ENCODE data around the gene ABHD6.
"Not testable (repeated sequence)": the region's sequence is repeated elsewhere in the genome, so short reads cannot be mapped to it uniquely, and the experiment has no call there.

Gene ABHD6

DNA sequence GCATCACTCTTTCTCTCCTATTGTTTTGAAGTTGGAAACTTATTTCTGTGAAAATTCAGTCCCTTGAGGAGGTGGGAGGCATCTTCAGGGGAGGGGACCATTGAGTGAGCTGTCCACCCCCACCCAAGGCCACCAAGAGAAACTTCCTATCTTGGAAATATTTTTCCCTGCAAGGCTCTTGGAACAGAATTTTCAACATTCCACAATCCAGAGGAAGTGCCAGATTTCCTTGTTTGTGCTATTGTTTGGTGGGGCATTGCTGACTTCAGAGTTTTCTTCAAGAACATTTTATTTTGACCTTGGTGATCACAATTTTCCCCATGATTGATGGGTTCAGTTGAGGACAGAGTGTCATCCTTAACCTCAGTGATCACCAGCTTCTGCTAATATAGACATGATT lies 38.8 kb upstream of the ABHD6 start:
- no peak overlapping the region for H3K4me3 ChIP-seq (ENCODE audit: low read depth, low read length)
- TF ChIP-seq, protein P1, sequence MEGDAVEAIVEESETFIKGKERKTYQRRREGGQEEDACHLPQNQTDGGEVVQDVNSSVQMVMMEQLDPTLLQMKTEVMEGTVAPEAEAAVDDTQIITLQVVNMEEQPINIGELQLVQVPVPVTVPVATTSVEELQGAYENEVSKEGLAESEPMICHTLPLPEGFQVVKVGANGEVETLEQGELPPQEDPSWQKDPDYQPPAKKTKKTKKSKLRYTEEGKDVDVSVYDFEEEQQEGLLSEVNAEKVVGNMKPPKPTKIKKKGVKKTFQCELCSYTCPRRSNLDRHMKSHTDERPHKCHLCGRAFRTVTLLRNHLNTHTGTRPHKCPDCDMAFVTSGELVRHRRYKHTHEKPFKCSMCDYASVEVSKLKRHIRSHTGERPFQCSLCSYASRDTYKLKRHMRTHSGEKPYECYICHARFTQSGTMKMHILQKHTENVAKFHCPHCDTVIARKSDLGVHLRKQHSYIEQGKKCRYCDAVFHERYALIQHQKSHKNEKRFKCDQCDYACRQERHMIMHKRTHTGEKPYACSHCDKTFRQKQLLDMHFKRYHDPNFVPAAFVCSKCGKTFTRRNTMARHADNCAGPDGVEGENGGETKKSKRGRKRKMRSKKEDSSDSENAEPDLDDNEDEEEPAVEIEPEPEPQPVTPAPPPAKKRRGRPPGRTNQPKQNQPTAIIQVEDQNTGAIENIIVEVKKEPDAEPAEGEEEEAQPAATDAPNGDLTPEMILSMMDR (IDR thresholded peaks at IDR 0.05; ENCODE audit: low read depth, low read length), result no peak
- TF ChIP-seq POLR2A (IDR thresholded peaks at IDR 0.05; ENCODE audit: extremely low read depth, insufficient read length), result no peak
- TF ChIP-seq MYC (IDR thresholded peaks at IDR 0.05; ENCODE audit: low read depth, low read length), result no peak
- TF ChIP-seq, protein P2, sequence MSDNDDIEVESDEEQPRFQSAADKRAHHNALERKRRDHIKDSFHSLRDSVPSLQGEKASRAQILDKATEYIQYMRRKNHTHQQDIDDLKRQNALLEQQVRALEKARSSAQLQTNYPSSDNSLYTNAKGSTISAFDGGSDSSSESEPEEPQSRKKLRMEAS (IDR thresholded peaks at IDR 0.05; ENCODE audit: low read depth, low read length), result no peak
- no peak for DNase-seq (ENCODE audit: low read depth)

DNA sequence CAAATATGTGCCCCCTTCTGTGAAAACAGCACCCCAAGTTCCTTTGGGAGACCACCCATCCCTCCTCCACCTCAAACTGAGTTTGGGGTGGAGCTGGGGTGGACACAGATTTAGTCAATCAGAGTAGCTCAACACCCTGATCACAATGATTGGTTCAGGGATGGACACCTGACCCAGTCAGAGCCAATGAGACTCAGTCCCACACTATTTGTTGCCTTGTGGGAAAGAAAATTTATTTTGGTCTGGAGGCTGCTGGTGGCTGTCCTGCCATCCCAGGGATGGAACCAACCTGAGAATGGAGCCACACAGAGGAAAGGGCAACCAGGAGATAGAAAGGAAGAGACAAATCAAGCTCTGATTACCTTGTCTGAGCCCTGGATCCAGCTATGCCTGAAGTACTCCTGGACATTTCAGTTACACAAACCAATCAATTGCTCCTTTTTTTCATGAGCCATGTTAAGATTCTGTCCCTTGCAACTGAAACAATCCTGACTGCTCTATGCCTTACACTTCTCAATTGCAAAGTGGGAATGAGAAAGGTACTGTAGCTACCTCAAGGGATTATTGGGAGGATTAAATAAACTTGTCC lies 37.4 kb upstream of the ABHD6 start:
- H3K4me3 ChIP-seq (ENCODE audit: low read depth, low read length), result no peak overlapping the region
- DNase-seq (ENCODE audit: low read depth), result no peak
- TF ChIP-seq, protein P1 (IDR thresholded peaks at IDR 0.05; ENCODE audit: low read depth, low read length), result no peak
- no peak for TF ChIP-seq MYC (IDR thresholded peaks at IDR 0.05; ENCODE audit: low read depth, low read length)
- TF ChIP-seq, protein P2 (IDR thresholded peaks at IDR 0.05; ENCODE audit: low read depth, low read length), result no peak

DNA sequence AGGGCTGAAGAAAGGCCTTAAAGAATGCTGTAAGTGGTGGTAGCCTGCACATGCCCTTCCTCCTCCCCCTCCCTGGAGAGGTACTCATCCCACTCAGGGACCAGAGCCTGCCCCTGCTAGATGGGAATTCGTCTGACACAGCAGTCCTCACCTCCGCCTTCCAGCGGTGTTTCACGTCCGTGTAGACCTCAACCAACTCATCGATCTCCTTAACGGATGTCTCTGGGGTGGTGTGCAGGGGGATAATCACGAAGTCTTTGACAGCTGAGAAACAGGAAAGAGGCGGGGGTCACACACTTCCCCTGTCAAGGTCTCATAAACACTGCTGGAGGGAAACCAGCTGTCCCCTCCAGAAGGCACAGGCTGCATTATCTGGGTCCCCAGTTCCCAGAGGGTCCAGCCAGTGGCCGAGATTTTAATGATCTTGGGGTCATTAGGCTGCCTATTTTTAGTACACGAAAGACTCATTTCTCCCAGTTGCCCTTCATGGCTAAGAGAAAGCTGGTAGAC lies 36.7 kb upstream of the ABHD6 start:
- H3K4me3 ChIP-seq (ENCODE audit: low read depth, low read length), result no peak overlapping the region
- no peak for DNase-seq (ENCODE audit: low read depth)
- TF ChIP-seq MYC (IDR thresholded peaks at IDR 0.05; ENCODE audit: low read depth, low read length), result no peak
- TF ChIP-seq POLR2A (IDR thresholded peaks at IDR 0.05; ENCODE audit: extremely low read depth, insufficient read length), result no peak
- TF ChIP-seq, protein P2 (IDR thresholded peaks at IDR 0.05; ENCODE audit: low read depth, low read length), result no peak
- TF ChIP-seq, protein P1 (IDR thresholded peaks at IDR 0.05; ENCODE audit: low read depth, low read length), result no peak

DNA sequence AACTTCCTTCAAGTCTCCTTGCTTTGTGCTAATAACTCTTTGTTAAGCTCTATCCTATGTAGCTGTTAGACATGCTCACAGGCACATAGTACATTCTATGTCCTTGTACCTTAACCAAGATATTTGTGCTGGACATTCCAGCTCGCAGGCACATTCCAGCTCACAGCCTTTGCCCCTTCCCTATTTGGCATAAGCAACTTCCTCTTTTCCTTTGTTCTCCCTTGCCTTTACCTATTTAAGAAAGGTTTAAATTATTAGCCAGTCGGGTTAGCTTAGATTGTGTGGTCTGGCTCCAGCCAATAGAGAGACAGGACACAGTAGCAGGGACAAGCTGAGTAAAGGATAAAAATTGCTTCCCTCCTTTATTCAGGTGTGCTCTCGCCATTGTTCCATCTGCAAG lies 36.1 kb upstream of the ABHD6 start:
- not testable (repeated sequence) for DNase-seq (ENCODE audit: low read depth); H3K4me3 ChIP-seq (ENCODE audit: low read depth, low read length)

DNA sequence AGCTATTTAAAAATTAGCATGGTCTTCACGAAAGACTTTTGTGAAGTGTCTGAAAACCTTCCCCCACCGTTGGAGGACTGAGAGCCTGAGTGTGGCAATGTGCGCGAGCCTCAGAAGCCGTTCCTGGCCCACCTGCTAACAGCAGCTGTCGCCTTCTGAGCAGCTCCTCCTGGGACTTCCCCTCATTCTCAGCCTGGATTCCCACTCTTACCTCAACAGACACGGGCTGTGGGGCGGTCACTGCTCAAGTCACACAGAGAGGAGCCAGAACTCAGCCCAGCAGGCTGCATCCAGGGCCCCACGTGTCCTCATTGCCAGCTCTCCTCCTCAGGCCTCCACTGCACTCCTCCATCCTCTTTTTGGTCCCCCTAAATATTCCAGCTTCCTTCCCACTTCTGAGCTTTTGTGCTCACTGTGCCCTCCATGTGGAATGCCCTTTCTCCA lies 34.7 kb upstream of the ABHD6 start:
- no peak for TF ChIP-seq POLR2A (IDR thresholded peaks at IDR 0.05; ENCODE audit: extremely low read depth, insufficient read length)
- TF ChIP-seq, protein P1 (IDR thresholded peaks at IDR 0.05; ENCODE audit: low read depth, low read length), result no peak
- no peak for TF ChIP-seq MYC (IDR thresholded peaks at IDR 0.05; ENCODE audit: low read depth, low read length)
- no peak overlapping the region for H3K4me3 ChIP-seq (ENCODE audit: low read depth, low read length)
- DNase-seq (ENCODE audit: low read depth), result no peak

DNA sequence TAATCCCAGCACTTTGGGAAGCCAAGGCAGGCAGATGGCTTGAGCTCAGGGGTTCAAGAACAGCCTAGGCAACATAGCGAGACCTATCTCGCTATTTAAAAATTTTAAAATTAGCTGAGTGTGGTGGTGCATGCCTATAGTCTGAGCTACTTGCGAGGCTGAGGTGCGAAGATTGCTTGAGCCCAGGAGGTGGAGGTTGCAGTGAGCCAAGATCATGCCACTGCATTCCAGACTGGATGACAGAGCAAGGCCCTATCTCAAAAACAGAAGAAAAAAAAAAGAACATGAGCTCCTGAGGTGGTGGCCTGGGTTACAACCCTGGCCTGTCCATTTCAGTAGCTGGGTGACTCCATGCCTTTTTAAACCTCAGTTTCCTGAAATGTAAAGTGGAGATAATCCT lies 34.1 kb upstream of the ABHD6 start:
- TF ChIP-seq POLR2A (IDR thresholded peaks at IDR 0.05; ENCODE audit: extremely low read depth, insufficient read length) (no peak), MYC (IDR thresholded peaks at IDR 0.05; ENCODE audit: low read depth, low read length) (no peak)
- TF ChIP-seq, protein P2 (IDR thresholded peaks at IDR 0.05; ENCODE audit: low read depth, low read length), result no peak
- TF ChIP-seq, protein P1 (IDR thresholded peaks at IDR 0.05; ENCODE audit: low read depth, low read length), result no peak
- DNase-seq (ENCODE audit: low read depth), result no peak
- no peak overlapping the region for H3K4me3 ChIP-seq (ENCODE audit: low read depth, low read length)
